HAP-1 (cell line): ENCODE data around the gene PIAS3.
"Not testable (repeated sequence)": the region's sequence is repeated elsewhere in the genome, so short reads cannot be mapped to it uniquely, and the experiment has no call there.

Source experiments
- DNase-seq, 2 experiments: peaks; one replicate each; pipeline ENCODE4 v3.0.0-alpha.2; 2016 to 2020; ENCODE audit warnings: low spot score in 2 of 2
- H3K27me3 ChIP-seq: fragments of 250-450 bp; sonication (Bioruptor Pico); 2 replicates; pipeline ENCODE4 v1.5.1; 2020; ENCODE audit warnings: low read depth, mild to moderate bottlenecking, moderate library complexity
- H3K36me3 ChIP-seq: fragments of 250-450 bp; sonication (Bioruptor Pico); replicated peaks from 2 replicates; pipeline ENCODE4 v1.5.1; 2020; ENCODE audit warnings: mild to moderate bottlenecking
- H3K4me1 ChIP-seq: fragments of 250-450 bp; sonication (Bioruptor Pico); 2 replicates; pipeline ENCODE4 v1.5.1; 2020; ENCODE audit warnings: mild to moderate bottlenecking
- H3K4me3 ChIP-seq: fragments of 250-450 bp; sonication (Bioruptor Pico); 2 replicates; pipeline ENCODE4 v1.5.1; 2020; ENCODE audit warnings: mild to moderate bottlenecking, moderate library complexity
- H3K9me3 ChIP-seq: fragments of 250-450 bp; sonication (Bioruptor Pico); 2 replicates; pipeline ENCODE4 v1.5.1; 2020; ENCODE audit warnings: mild to moderate bottlenecking, moderate library complexity
- in situ Hi-C: fragments of 300-500 bp; cut with MboI; formaldehyde crosslinking; loops from 3 replicates; pipeline ENCODE4 v1.14.3; 2020; ENCODE audit warnings: low sequenced_read_pairs, inconsistent platforms, mixed read lengths

The PIAS3 gene

DNA sequence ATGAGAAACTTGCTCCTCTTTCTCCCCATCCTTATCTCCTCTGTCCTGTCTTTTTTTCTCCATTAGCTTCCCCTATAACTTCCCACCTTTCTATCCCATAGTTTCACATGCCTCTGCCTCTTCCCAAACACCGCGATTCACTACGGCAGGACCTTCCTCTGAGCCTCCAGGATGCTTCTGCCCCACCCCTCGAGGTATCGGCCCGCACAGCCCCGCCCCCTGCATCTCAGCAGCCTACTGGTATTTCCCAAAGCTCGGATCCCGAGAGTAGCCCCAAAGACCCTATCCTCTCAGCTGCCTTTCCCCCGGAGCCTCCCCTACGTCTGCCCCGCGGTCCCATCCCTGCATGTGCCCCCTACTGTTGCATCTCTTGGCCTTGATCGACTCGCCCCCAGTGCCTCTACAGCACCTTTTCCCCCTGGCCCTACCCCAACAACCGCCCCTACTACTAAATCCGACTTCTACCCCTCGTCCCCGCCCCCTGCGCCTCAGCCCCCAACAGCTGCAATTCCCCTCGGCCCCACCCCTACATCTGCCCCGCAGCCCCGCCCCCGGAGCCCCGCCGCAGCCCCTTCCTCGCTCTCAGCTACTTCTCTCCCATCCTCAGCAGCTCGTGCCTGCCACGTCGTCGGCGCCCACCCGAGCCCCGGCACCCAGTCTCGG lies 512 bp downstream of the PIAS3 start:
- peaks cover 11% of the 10 kb centered on the region for H3K4me1 ChIP-seq
- peaks cover 23% of the 10 kb centered on the region for H3K36me3 ChIP-seq
- in situ Hi-C loops: no loop called here
- peak overlapping the region; percentile 95 for H3K4me3 ChIP-seq
- DNase-seq: peak; percentile 40 to 86
- H3K27me3 ChIP-seq: no peaks in the 10 kb centered on the region
- peaks cover 4% of the 10 kb centered on the region; the same call in 1 of the 2 replicates for H3K9me3 ChIP-seq

DNA sequence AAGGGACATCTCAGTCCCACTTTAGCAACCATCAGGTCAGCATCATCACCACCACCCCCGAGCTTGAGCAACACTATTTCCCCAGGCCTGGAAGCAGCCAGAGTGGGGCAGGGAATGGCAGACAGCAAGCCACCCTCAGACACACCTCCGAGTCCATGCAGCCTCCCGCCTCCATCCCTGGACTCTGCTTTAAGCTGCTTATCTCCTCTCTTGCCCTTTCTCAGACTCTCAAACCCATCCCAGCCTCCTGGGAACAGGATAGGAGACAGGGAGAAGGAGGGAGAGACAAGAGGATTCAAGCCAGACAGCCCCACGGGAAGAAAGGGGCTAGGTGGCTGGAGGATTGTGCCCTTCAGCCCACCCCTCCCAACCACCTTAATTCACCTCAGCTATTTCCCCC lies 1.7 kb downstream of the PIAS3 start:
- H3K4me1 ChIP-seq: peaks cover 11% of the 10 kb centered on the region
- no peaks in the 10 kb centered on the region for H3K27me3 ChIP-seq
- no peak for DNase-seq
- in situ Hi-C loops: no loop called here
- H3K4me3 ChIP-seq: no peak overlapping the region
- peaks cover 4% of the 10 kb centered on the region; the same call in 1 of the 2 replicates for H3K9me3 ChIP-seq
- H3K36me3 ChIP-seq: peaks cover 26% of the 10 kb centered on the region

DNA sequence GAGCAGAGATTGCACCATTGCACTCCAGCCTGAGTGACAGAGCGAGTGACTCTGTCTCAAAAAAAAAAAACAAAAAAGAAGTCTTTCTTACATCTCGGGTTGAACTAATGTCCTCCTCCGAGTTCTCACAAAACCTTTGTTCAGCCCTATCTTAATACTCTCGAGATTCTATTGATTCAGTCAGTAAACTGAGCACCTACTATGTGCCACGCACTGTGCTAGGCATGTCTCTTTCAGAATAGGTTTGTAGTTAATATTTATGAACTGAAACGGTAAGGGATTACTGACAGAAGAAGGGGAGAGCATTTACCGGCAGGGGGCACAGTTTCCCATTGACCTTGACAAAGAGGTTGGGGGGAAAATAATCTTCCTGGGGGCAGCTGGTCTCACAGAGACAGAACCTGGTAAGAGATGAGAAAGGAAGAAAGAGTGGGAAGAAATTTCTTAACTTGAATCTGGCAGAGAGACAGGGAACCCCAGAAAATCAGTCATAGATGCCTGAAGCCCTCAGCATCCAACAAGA lies 3.4 kb downstream of the PIAS3 start:
- in situ Hi-C loops: no loop called here
- H3K4me3 ChIP-seq: no peak overlapping the region
- H3K36me3 ChIP-seq: peaks cover 35% of the 10 kb centered on the region
- peaks cover 8% of the 10 kb centered on the region for H3K4me1 ChIP-seq
- peak in 1 of 2 experiments; percentile 19 for DNase-seq
- H3K27me3 ChIP-seq: no peaks in the 10 kb centered on the region
- peaks cover 4% of the 10 kb centered on the region; the same call in 1 of the 2 replicates for H3K9me3 ChIP-seq

DNA sequence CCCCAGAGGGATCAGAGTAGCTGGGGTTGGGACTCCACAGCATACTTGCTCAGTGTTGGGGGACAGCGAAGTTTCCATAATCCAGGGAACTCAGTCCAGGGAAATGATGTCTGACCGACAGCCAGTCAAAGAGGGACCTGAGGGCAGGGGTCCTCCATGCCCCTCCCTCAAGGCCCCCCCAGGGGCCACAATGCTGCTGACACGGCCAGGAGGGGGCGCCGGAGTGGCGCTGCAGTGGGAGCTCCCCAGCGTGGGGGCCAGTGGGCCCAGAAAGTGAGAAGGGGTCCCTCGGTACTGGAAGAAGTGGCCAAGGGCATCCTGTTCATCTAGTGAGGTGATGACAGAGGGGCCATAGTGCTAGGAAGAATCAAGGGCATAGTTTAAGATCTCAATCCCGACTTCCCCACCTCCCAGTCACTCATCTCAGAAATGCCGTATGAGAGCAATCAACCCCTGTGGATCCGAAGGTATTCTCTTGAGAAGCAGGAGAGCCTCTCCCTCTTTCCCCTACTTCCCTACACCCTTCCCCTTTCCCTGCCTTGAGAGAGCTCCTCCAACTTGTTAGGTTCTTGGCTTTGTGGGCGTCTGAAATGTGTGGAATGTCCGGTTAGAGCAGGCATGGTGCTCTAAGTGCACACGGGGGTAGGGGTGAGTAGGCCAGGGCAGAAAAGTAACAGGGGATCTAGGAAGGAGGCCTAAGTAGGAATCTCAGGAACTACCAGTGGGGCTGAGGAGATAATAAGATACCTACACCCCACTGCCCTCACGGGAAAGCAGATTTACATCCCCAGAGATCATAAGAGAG lies 9.3 kb downstream of the PIAS3 start:
- Histone ChIP-seq H3K4me3 (no peak overlapping the region), H3K27me3 (no peaks in the 10 kb centered on the region), H3K4me1 (no peaks in the 10 kb centered on the region; the same call in 1 of the 2 replicates), H3K9me3 (no peaks in the 10 kb centered on the region), H3K36me3 (peaks cover 32% of the 10 kb centered on the region)
- in situ Hi-C loops: no loop called here
- no peak for DNase-seq

DNA sequence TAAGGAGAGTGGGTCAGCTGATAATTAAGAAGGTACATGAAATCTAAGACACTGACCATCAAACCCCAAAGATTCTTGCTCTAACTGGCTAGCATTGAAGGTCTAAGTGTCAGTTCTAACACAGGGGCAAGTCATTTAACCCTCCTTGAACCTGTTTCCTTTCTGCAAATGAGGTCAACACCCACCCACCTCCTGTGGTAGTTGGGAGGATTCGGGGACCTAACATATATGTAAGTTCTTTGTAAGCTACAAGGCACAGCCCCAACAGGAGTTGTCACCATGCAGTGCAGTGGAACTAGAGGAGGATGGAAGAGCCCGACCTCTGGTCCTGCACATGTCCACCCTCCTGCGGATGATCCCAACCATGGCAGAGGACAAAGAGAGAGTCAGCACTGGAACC lies 11.1 kb downstream of the PIAS3 start:
- in situ Hi-C loops: no loop called here
- no peaks in the 10 kb centered on the region; the same call in 1 of the 2 replicates for H3K4me1 ChIP-seq
- no peaks in the 10 kb centered on the region for H3K9me3 ChIP-seq
- H3K36me3 ChIP-seq: peaks cover 33% of the 10 kb centered on the region
- no peak for DNase-seq
- no peak overlapping the region for H3K4me3 ChIP-seq
- no peaks in the 10 kb centered on the region for H3K27me3 ChIP-seq

DNA sequence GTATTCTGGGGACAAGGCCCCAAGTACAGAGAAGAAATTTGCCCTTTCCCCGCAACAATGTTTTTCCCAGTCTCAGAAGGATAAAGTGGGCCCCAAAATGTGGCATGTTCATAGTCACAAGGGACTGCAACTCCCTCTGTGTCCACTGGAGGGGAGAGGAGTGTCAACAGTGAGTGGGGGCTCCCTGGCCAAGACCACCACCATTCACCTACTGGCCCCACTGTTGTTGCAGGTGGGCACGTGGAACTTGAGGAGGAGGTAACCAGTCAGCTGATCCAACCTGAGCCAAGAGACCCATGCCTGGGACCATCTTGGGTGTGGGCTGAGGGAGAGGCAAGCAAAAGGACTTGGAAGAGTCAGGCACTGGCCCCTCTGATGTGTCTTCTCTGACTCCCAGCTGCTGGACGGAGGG lies 12.7 kb downstream of the PIAS3 start:
- Histone ChIP-seq H3K4me1 (no peaks in the 10 kb centered on the region; the same call in 1 of the 2 replicates), H3K27me3 (no peaks in the 10 kb centered on the region), H3K4me3 (peak overlapping the region; percentile 39), H3K9me3 (no peaks in the 10 kb centered on the region), H3K36me3 (peaks cover 43% of the 10 kb centered on the region)
- DNase-seq: peak in 1 of 2 experiments; percentile 43
- in situ Hi-C loops: no loop called here

DNA sequence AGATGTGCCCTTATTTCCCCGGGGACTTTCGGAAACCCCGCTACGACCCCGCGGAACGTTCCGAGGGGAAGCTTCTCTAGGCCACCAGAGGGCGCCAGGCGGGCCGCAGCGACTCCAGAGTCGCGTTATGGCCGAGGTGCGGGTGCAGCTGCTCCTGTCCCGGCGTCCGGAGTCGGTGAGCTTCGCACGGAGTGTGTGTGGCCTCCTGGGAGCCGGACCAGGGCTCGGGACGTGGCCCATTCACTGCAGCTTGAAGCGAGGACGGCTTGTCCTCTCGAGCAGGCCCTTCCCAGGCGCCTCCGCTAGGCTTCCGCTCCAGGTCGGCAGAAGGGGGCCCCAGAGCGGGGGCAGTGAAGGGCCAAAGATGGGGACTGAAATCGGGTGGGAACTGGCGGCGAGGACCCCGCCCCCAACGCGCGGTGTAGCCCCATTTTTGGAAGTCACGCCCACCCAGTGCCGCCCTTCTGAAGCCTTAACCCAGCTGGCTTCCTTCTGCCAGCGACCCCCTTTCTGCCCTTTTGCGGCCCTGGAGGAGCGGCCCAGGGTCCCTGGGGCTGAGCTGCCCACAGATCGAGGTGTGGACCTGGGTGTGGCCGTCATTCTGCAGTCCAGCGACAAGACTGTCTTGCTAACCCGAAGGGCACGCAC lies 13.2 kb downstream of the PIAS3 start, which contains the start of gene NUDT17:
Gene NUDT17, plus strand, starts transcription at position 117 of the 648 bp plus-strand sequence. Its CDS starts 11 bp downstream, at position 128.
- Histone ChIP-seq H3K4me3 (peak within 1 kb of the TSS; percentile 39), H3K9me3 (no peaks in the 10 kb centered on the region), H3K36me3 (peaks cover 44% of the 10 kb centered on the region), H3K4me1 (no peaks in the 10 kb centered on the region; the same call in 1 of the 2 replicates), H3K27me3 (no peaks in the 10 kb centered on the region)
- peak; percentile 65 to 90 for DNase-seq
- in situ Hi-C loops: no loop called here

DNA sequence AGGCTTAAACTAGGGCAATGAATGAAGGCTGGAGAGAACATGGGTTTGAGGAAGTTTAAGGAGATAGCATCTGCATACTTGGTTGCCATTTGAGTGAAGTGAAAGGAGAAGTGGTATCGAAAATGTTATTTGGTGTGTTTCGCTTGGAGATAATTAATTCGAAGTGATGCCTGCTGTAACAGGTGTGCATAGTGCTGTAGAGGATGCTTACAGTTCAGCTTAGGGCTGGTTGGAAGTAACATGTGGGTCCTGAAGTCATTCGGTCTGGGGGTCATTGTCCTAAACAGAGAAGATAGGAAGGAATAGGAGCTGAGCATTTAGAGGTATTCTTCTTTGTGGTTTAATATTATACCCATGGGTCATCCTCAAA lies 13.8 kb downstream of the PIAS3 start:
- peaks cover 44% of the 10 kb centered on the region for H3K36me3 ChIP-seq
- DNase-seq: no peak
- H3K27me3 ChIP-seq: no peaks in the 10 kb centered on the region
- H3K4me3 ChIP-seq: peak overlapping the region; percentile 39
- no peaks in the 10 kb centered on the region; the same call in 1 of the 2 replicates for H3K4me1 ChIP-seq
- in situ Hi-C loops: no loop called here
- no peaks in the 10 kb centered on the region for H3K9me3 ChIP-seq

DNA sequence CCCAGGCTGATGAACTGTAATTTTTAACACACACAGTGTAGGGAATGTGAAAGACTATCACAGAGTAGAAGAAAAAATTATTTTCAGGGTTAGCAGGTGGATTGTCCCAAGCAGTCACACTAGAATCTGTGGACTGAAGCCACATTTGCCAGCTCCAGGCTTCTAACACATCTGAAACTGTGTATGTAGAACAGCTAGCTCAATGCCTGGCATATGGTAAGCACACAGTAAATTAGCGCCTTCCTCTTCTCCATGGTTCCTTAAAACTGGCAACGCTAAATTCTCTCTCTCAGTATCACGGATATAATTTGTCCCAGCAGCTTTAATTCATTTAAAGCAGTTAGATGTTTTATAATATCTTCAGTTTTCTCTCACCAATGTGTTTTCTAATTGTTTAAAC lies 15.8 kb downstream of the PIAS3 start:
- Histone ChIP-seq H3K9me3 (no peaks in the 10 kb centered on the region), H3K27me3 (no peaks in the 10 kb centered on the region), H3K36me3 (peaks cover 50% of the 10 kb centered on the region), H3K4me3 (no peak overlapping the region), H3K4me1 (no peaks in the 10 kb centered on the region; the same call in 1 of the 2 replicates)
- no peak for DNase-seq
- in situ Hi-C loops: no loop called here

DNA sequence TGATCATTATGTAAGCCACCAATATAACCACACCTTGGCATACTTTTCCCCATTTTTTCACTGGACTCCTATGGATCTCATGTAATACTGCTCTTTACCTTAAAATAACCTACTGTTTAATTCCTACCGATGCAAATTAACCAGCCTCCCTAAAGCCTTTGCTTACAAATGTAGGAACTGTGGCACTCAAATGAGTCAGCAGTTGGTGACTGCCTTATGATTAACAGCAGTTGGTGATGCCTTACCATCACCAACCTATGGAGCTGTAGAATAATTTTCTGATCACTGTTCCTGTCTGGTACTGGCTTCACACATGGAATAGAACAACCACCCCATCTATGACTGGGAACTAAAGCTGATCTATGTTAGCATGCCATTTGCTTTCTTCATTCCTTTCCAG lies 21.2 kb downstream of the PIAS3 start:
- peaks cover 91% of the 10 kb centered on the region for H3K36me3 ChIP-seq
- H3K9me3 ChIP-seq: no peaks in the 10 kb centered on the region
- in situ Hi-C loops: no loop called here
- no peaks in the 10 kb centered on the region for H3K27me3 ChIP-seq
- DNase-seq: no peak
- H3K4me1 ChIP-seq: no peaks in the 10 kb centered on the region
- H3K4me3 ChIP-seq: no peak overlapping the region

DNA sequence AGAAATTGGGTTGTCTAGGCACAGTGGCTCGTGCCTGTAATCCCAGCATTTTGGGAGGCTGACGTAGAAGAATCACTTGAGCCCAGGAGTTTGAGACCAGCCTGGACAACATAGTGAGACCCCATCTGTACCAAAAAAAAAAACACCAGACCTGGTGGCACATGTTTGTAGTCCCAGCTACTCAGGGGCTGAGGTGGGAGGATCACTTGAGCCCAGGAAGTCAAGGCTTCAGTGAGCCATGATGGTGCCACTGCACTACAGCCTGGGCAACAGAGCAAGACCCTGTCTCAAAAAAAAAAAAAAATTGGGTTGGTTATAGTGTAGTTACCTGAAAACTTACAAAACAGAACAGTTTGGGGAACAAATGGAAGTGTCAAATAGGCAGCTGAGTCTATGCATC lies 28.1 kb downstream of the PIAS3 start:
- in situ Hi-C loops, H3K4me1 ChIP-seq, H3K4me3 ChIP-seq, H3K9me3 ChIP-seq, H3K27me3 ChIP-seq, DNase-seq: not testable (repeated sequence)
- H3K36me3 ChIP-seq: peaks cover 88% of the 10 kb centered on the region

DNA sequence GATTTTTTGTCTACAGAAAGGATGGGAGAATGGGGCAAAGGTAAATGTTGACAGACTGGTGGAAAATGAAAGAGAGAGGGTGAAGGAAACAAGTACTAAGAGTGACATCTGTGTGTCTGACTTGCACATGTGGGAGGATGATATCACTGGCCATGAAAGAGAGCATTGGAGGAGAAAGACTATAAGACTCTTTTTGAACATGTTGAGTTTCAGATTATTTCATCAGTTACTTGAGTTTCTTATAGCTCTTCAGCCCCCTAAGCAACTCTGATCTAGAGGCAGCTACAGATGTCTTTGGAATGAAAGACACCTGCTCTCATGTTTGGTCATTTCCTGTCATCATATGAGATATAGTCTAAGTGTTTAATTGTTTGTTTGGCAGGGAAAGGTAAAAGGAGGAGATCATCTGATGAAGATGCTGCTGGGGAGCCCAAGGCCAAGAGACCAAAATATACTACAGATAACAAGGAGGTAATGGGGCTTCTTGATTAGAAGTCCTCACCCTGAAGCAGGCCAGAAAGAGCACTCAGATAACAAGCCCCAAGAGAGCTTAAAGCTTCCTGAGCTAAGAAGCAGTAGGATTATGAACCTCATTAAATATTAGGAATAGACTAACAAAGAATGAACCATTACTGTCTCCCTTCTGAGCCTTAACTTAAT lies 30.4 kb downstream of the PIAS3 start:
- in situ Hi-C loops: no loop called here
- Histone ChIP-seq H3K36me3 (peaks cover 71% of the 10 kb centered on the region), H3K27me3 (no peaks in the 10 kb centered on the region), H3K9me3 (no peaks in the 10 kb centered on the region), H3K4me1 (peaks cover 4% of the 10 kb centered on the region; the same call in 1 of the 2 replicates), H3K4me3 (no peak overlapping the region)
- no peak for DNase-seq

DNA sequence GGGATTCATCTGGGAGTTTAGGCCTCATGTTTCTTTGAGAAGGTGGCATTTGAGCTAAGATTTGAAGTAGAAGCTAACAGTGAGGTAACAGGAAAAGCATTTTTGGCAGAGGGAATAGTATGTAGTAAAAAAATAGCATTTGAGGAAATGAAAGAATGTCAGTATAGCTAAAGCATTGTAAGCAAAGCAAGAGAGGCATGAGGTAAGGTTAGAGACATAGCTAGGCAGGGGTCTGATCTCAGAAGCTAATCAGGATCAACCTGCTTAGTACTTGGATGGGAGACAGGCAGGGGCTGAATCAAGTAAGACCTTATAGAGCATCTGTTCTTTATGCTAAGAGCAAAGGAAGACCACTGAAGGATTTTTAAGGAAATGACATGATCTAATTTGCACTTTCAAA lies 30.9 kb downstream of the PIAS3 start:
- DNase-seq: no peak
- Histone ChIP-seq H3K9me3 (no peaks in the 10 kb centered on the region), H3K4me3 (no peak overlapping the region), H3K27me3 (no peaks in the 10 kb centered on the region), H3K4me1 (peaks cover 4% of the 10 kb centered on the region; the same call in 1 of the 2 replicates), H3K36me3 (peaks cover 65% of the 10 kb centered on the region)
- in situ Hi-C loops: no loop called here
